22Rv1 (cell line): ENCODE data around the gene BPIFB6.

Source experiments
- ZFX ChIP-seq: fragments of 450-650 bp; IDR thresholded peaks from 2 replicates; pipeline ENCODE4 v1.6.1; 2017; ENCODE audit warnings: antibody characterized with exemption, borderline replicate concordance
- TF ChIP-seq, protein P1 (sequence below): fragments of 450-650 bp; IDR thresholded peaks from 2 replicates; pipeline ENCODE4 v1.5.1; 2017; ENCODE audit warnings: mild to moderate bottlenecking

DNA sequence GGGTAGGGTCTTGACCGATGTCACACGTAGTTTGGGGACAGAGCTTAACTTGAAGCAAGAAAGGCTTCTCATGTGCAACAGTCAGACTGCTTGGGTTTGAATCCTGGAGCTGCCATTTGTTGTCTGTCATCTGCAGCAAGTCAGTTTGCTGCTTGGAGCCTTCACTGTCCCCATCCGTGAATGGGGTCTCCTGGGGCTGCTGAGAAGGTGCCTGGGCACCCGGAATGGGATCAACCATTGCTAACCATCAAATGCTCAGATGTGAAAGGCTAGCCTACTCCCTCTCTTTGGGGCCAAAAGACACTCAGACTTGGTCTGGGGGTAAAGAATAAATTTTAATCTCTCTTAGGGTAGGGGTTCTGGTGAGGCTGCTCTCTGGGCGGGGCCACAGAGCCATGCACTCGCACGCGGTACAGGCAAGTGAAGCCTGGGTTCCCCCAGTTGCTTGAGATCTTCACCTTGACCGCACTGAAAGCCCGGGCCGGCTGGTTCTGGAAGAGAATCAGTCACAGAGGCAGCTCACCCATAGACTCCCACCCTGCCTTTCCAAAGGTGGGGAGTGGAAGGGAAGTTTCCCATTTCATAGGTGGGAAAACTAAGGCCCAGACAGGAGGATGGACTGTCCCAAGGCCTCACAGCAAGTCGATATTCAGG lies 47.9 kb upstream of the BPIFB6 start:
- TF ChIP-seq, protein P1, sequence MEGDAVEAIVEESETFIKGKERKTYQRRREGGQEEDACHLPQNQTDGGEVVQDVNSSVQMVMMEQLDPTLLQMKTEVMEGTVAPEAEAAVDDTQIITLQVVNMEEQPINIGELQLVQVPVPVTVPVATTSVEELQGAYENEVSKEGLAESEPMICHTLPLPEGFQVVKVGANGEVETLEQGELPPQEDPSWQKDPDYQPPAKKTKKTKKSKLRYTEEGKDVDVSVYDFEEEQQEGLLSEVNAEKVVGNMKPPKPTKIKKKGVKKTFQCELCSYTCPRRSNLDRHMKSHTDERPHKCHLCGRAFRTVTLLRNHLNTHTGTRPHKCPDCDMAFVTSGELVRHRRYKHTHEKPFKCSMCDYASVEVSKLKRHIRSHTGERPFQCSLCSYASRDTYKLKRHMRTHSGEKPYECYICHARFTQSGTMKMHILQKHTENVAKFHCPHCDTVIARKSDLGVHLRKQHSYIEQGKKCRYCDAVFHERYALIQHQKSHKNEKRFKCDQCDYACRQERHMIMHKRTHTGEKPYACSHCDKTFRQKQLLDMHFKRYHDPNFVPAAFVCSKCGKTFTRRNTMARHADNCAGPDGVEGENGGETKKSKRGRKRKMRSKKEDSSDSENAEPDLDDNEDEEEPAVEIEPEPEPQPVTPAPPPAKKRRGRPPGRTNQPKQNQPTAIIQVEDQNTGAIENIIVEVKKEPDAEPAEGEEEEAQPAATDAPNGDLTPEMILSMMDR: no peak
- no peak for TF ChIP-seq ZFX
